HFFc6 (cell line): Measurements from ENCODE around the gene FAM187B. TPM values are rescaled to one million over a fixed set of nuclear protein-coding genes. Genes with fewer than 3 reads are reported as not detected.

ENCODE experiments used
- DNase-seq: peaks from one replicate; pipeline ENCODE4 v3.0.0-alpha.2; 2018
- H3K27ac Mint-ChIP-seq: 2 replicates; pipeline ENCODE4 v1.8.0; 2020; ENCODE audit warnings: mild to moderate bottlenecking, mixed read lengths
- H3K27me3 Mint-ChIP-seq: 2 replicates; pipeline ENCODE4 v1.8.0; 2021; ENCODE audit warnings: mild to moderate bottlenecking, moderate library complexity, mixed read lengths; ENCODE audit not compliant: insufficient read depth
- H3K36me3 Mint-ChIP-seq: 2 replicates; pipeline ENCODE4 v1.8.0; 2021; ENCODE audit warnings: low read depth, mixed read lengths
- H3K4me1 Mint-ChIP-seq: 2 replicates; pipeline ENCODE4 v1.8.0; 2020; ENCODE audit warnings: low read depth, mixed read lengths
- H3K4me3 Mint-ChIP-seq: 2 replicates; pipeline ENCODE4 v1.8.0; 2020; ENCODE audit warnings: mild to moderate bottlenecking, moderate library complexity, mixed read lengths
- H3K9me3 Mint-ChIP-seq: 2 replicates; pipeline ENCODE4 v1.8.0; 2020; ENCODE audit warnings: mild to moderate bottlenecking, mixed read lengths
- total RNA-seq, 6 experiments: library from RNA; stranded (reverse); fragmentation: NEBNext Ultra II Directional; extraction: Animal tissue kit (Norgen Biotek cat#: 25700); gene quantifications; 2 replicates in 1 of 6; 3 replicates in 5 of 6; pipeline ENCODE4 v1.2.3, GENCODE V29; 2021
- TF ChIP-seq, protein P1 (sequence below): fragments of 200-600 bp; sonication (generic); IDR thresholded peaks from 2 replicates; pipeline ENCODE4 v1.5.0; 2021; ENCODE audit warnings: antibody characterized with exemption, mild to moderate bottlenecking

Gene FAM187B
- total RNA-seq, 6 experiments from 2014 or later: not detected

DNA sequence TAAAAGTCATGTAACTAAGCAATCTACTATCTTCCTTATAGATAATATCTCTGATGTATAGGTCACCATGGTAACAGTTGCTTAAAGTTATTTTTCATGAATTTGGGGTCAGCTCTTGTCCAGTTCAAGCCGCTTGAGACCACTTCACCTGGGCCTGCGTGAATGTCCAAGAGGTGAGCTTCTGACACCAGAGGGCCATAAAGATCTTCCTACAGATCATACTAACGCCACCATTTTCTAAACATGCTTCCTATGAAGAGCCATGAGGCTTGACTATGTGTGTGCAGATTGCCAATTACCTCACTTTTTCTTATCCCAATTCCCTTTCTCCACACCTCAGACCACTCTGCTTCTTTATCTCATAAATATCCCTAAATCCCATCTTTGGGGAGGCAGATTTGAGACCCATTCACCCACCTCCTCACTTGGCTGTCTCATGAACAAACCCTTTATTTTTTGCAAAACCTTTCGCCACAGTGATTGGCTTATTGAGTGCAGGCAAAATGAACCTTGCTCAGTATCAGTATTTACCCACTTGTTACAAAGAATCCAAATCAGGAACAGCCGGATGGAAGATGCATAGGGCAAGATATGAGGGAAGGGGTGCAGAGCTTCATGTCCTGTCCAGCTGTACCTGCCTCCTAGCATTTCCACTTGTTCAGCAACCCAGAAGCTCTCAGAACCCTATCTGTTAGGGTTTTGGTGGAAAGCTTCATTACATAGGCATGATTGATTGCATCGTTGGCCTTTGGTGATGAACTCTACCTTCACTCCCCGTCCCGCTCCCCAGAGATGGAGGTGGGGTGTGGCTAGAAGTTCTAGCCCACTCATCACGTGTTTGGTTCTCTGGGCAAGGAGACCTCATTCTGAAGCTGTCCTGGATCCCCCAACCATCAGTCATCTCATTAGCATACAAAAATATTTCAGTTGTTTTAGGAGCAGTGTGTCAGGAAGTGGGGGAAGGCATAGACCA, 34.2 kb downstream of the FAM187B start:
- no peak for DNase-seq
- no peak overlapping the region for H3K4me3 Mint-ChIP-seq
- H3K27ac Mint-ChIP-seq: no peak overlapping the region
- TF ChIP-seq, protein P1, sequence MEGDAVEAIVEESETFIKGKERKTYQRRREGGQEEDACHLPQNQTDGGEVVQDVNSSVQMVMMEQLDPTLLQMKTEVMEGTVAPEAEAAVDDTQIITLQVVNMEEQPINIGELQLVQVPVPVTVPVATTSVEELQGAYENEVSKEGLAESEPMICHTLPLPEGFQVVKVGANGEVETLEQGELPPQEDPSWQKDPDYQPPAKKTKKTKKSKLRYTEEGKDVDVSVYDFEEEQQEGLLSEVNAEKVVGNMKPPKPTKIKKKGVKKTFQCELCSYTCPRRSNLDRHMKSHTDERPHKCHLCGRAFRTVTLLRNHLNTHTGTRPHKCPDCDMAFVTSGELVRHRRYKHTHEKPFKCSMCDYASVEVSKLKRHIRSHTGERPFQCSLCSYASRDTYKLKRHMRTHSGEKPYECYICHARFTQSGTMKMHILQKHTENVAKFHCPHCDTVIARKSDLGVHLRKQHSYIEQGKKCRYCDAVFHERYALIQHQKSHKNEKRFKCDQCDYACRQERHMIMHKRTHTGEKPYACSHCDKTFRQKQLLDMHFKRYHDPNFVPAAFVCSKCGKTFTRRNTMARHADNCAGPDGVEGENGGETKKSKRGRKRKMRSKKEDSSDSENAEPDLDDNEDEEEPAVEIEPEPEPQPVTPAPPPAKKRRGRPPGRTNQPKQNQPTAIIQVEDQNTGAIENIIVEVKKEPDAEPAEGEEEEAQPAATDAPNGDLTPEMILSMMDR: no peak
- no peaks in the 10 kb centered on the region for H3K36me3 Mint-ChIP-seq
- no peaks in the 10 kb centered on the region for H3K9me3 Mint-ChIP-seq
- peaks cover 15% of the 10 kb centered on the region for H3K27me3 Mint-ChIP-seq
- H3K4me1 Mint-ChIP-seq: peaks cover 19% of the 10 kb centered on the region

DNA sequence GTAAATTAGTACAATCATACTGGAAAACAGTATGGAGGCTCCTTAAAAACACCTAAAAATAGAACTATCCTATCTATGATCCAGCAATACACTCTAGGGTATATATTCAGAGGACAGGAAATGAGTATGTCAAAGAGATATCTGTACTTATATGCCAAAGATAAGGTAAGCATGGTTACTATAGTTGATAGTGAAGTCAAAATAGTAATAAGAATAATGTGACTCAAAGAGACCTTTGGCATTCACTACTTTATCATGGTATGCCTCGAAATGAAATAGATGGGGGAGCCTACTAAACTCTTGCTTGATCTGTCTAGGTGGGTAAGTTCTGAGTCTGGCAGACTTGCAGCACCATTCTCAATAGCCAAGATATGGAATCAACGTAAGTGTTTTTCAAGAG, 43.7 kb downstream of the FAM187B start:
- Mint-ChIP-seq H3K9me3 (peaks cover 5% of the 10 kb centered on the region; the same call in 1 of the 2 replicates), H3K4me3 (no peak overlapping the region), H3K27me3 (peaks cover 13% of the 10 kb centered on the region), H3K27ac (no peak overlapping the region), H3K36me3 (no peaks in the 10 kb centered on the region), H3K4me1 (no peaks in the 10 kb centered on the region)
- TF ChIP-seq, protein P1: no peak
- no peak for DNase-seq

DNA sequence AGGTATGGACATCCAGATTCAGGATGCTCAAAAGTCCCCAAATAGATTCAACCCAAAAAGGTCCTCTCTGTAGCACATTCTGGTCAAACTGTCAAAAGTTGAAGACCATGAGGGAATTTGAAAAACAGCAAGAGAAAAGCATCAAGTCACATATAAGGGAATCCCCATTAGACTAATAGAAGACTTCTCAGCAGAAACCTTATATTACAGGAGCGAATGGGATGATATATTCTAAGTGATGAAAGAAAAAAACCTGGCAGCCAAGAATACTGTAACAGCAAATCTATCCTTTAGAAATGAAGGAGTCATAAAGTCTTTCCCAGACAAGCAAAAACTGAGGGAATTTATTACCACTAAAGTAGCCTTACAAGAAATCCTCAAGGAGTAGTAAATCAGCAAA, 44.3 kb downstream of the FAM187B start:
- no peaks in the 10 kb centered on the region for H3K36me3 Mint-ChIP-seq
- H3K4me1 Mint-ChIP-seq: no peaks in the 10 kb centered on the region

DNA sequence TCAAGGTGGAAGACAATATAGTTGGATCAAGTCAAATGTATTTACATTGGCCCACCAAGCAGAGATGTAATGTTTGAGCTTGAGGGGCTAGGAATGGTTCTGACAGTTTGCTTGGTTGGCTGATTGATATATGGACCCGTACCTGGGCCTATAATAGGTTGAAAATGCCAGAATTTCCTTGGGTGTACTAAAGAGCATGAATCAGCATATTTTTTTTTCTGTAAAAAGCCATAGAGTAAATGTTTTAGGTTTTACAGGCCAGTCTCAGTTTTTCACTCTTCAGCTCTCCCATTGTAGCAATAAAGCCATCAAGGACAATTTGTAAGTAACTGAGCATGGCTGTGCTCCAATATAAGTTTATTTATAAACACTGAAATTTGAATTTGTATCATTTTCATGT, 47.2 kb downstream of the FAM187B start:
- H3K36me3 Mint-ChIP-seq: no peaks in the 10 kb centered on the region
- H3K27me3 Mint-ChIP-seq: peaks cover 27% of the 10 kb centered on the region
- DNase-seq: no peak
- TF ChIP-seq, protein P1: no peak
- H3K27ac Mint-ChIP-seq: no peak overlapping the region
- H3K4me3 Mint-ChIP-seq: no peak overlapping the region
- peaks cover 1% of the 10 kb centered on the region for H3K4me1 Mint-ChIP-seq
- H3K9me3 Mint-ChIP-seq: peaks cover 10% of the 10 kb centered on the region

More for the DNA sequence above, 44.3 kb downstream of the FAM187B start:
- Mint-ChIP-seq H3K4me3 (no peak overlapping the region), H3K27ac (no peak overlapping the region), H3K27me3 (peaks cover 12% of the 10 kb centered on the region), H3K9me3 (peaks cover 5% of the 10 kb centered on the region; the same call in 1 of the 2 replicates)
- DNase-seq: no peak
- TF ChIP-seq, protein P1: no peak

DNA sequence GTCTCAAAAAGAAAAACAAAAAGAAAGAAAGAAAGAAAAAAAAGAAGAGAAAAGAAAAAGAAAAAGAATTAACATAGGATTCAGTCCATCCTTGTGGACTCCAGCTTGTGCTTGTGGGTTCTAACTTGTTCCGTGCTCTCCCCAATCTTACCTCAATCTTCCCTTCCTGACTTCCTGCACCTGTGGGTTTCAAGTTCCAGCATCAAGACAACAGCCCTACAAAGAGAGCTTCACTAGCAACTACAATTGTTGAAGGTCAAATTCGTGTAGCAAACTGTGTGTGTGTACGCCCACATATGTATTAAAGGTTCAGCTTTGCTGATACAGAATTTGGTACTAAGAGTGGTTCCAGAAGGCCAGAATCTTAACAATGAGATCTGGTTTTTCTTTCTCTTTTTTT, 48.7 kb downstream of the FAM187B start:
- H3K27ac Mint-ChIP-seq: no peak overlapping the region
- peaks cover 27% of the 10 kb centered on the region for H3K27me3 Mint-ChIP-seq
- peaks cover 17% of the 10 kb centered on the region for H3K4me1 Mint-ChIP-seq
- no peak for DNase-seq
- H3K9me3 Mint-ChIP-seq: peaks cover 10% of the 10 kb centered on the region
- H3K36me3 Mint-ChIP-seq: no peaks in the 10 kb centered on the region
- no peak overlapping the region for H3K4me3 Mint-ChIP-seq
- TF ChIP-seq, protein P1: no peak
